HepG2 (cell line): ENCODE measurements around the gene GPATCH3. TPM values are rescaled to one million over a fixed set of nuclear protein-coding genes. Genes with fewer than 3 reads are reported as not detected.

ENCODE experiments used
- HOXD1 ChIP-seq: sonication (generic); formaldehyde crosslinking; IDR thresholded peaks from 2 replicates; pipeline ENCODE4 v1.5.0; 2020; ENCODE audit warnings: missing genetic modification reagents
- MEF2D ChIP-seq: sonication (generic); formaldehyde crosslinking; IDR thresholded peaks from 2 replicates; pipeline ENCODE4 v1.5.1; 2020; ENCODE audit warnings: mild to moderate bottlenecking, missing genetic modification reagents
- YEATS2 ChIP-seq: sonication (generic); formaldehyde crosslinking; IDR thresholded peaks from 2 replicates; pipeline ENCODE4 v1.4.0; 2020; ENCODE audit warnings: missing genetic modification reagents, borderline replicate concordance
- ZFP36 ChIP-seq: fragments of 150-350 bp; IDR thresholded peaks from 2 replicates; pipeline ENCODE4 v1.6.1; 2018; ENCODE audit warnings: borderline replicate concordance, low read length, low read depth; ENCODE audit not compliant: partially characterized antibody
- ZNF337 ChIP-seq: sonication (generic); formaldehyde crosslinking; IDR thresholded peaks from 2 replicates; pipeline ENCODE4 v1.5.1; 2020; ENCODE audit warnings: missing genetic modification reagents, low read depth, mild to moderate bottlenecking, borderline replicate concordance
- ZNF619 ChIP-seq: sonication (generic); formaldehyde crosslinking; IDR thresholded peaks from 2 replicates; pipeline ENCODE4 v1.4.0; 2020; ENCODE audit warnings: mild to moderate bottlenecking, missing genetic modification reagents
- polyA plus RNA-seq, 8 experiments: library from polyadenylated mRNA; depleted of rRNA in 3 of 8; stranded (reverse) in 7 of 8; unstranded in 1 of 8; fragments of >200 nt; fragmentation: Illumina TruSeq in 4 of 8; extraction: Trizol in 4 of 8; gene quantifications; 2 replicates each; pipeline versions ENCODE4 v1.2.1 to v1.2.3, GENCODE V29; 2011 to 2016; ENCODE audit warnings: low read depth in 4 of 8, missing spikeins in 1 of 8, mixed read lengths in 1 of 8; ENCODE audit not compliant: insufficient read depth in 1 of 8
- total RNA-seq, 5 experiments: library from RNA; depleted of rRNA; stranded (reverse); fragments of >200 nt; fragmentation: Illumina TruSeq; extraction: Trizol; gene quantifications; 2 replicates each; pipeline ENCODE4 v1.2.3, GENCODE V29; 2016; ENCODE audit warnings: low read depth in 1 of 5
- TF ChIP-seq, protein P1 (sequence below): sonication (generic); formaldehyde crosslinking; IDR thresholded peaks from 2 replicates; pipeline ENCODE4 v1.5.1; 2020; ENCODE audit warnings: mild to moderate bottlenecking, missing genetic modification reagents, borderline replicate concordance
- TF ChIP-seq, protein P2 (sequence below): sonication (generic); formaldehyde crosslinking; IDR thresholded peaks from 2 replicates; pipeline ENCODE4 v1.4.0; 2020; ENCODE audit warnings: missing genetic modification reagents, mild to moderate bottlenecking, borderline replicate concordance
- TF ChIP-seq, protein P3 (sequence below): sonication (generic); formaldehyde crosslinking; IDR thresholded peaks from 2 replicates; pipeline ENCODE4 v1.5.1; 2020; ENCODE audit warnings: mild to moderate bottlenecking, moderate library complexity, missing genetic modification reagents
- TF ChIP-seq, protein P4 (sequence below): sonication (generic); formaldehyde crosslinking; IDR thresholded peaks from 2 replicates; pipeline ENCODE4 v1.5.0; 2020; ENCODE audit warnings: missing genetic modification reagents
- TF ChIP-seq, protein P5 (sequence below): sonication (generic); formaldehyde crosslinking; IDR thresholded peaks from 2 replicates; pipeline ENCODE4 v1.4.0; 2020; ENCODE audit warnings: missing genetic modification reagents
- TF ChIP-seq, protein P6 (sequence below): sonication (generic); formaldehyde crosslinking; IDR thresholded peaks from 2 replicates; pipeline ENCODE4; 2020; ENCODE audit warnings: missing genetic modification reagents, mild to moderate bottlenecking, borderline replicate concordance

The GPATCH3 gene
- total and polyA plus RNA-seq, 2 of the 13 experiments (the other 11 are each of a cell fraction or from before 2014, with no cell fraction given), result 8.3 to 11.0 TPM

DNA sequence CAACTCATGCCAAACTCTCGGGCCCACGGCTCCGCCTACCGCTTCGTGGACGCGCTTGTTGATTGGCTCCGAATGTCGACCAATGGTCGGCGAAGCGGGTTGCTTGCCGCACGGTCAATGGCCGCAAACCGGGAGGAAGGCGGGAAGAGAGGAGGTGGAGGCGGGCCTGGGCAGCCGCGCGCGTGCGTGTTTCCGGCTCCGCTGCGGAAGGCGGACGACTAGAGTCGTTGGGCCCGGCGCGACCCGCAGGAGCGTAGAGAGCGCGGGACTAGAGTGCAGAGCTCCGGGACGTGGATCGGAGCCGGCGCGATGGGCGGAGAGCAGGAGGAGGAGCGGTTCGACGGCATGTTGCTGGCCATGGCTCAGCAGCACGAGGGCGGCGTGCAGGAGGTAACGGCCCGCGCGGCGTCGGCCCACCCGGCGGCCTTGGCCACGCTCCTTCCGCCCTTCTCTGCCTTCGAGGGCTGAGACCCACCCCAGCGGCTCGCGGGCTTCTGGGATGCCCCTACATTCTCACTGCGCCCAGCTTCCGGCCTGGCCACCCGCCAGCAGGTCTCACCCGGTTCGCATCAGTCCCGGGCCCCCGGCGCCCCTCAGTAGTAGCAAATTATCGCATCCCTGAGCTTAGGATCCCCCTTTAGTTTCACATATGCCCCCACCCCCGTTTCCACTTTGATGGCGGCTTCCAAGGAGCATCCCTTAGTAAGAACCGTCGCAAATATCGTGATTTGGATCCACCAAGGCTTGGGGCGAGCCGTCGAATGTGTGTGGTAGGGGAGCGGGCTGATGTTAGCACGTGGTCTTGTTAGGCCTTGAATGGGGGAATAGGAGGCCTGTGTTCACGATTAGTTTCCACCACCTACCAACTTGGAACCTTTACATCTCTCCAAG lies 21.5 kb upstream of the GPATCH3 start, which contains the start of gene NUDC (continued):
- TF ChIP-seq, protein P1, sequence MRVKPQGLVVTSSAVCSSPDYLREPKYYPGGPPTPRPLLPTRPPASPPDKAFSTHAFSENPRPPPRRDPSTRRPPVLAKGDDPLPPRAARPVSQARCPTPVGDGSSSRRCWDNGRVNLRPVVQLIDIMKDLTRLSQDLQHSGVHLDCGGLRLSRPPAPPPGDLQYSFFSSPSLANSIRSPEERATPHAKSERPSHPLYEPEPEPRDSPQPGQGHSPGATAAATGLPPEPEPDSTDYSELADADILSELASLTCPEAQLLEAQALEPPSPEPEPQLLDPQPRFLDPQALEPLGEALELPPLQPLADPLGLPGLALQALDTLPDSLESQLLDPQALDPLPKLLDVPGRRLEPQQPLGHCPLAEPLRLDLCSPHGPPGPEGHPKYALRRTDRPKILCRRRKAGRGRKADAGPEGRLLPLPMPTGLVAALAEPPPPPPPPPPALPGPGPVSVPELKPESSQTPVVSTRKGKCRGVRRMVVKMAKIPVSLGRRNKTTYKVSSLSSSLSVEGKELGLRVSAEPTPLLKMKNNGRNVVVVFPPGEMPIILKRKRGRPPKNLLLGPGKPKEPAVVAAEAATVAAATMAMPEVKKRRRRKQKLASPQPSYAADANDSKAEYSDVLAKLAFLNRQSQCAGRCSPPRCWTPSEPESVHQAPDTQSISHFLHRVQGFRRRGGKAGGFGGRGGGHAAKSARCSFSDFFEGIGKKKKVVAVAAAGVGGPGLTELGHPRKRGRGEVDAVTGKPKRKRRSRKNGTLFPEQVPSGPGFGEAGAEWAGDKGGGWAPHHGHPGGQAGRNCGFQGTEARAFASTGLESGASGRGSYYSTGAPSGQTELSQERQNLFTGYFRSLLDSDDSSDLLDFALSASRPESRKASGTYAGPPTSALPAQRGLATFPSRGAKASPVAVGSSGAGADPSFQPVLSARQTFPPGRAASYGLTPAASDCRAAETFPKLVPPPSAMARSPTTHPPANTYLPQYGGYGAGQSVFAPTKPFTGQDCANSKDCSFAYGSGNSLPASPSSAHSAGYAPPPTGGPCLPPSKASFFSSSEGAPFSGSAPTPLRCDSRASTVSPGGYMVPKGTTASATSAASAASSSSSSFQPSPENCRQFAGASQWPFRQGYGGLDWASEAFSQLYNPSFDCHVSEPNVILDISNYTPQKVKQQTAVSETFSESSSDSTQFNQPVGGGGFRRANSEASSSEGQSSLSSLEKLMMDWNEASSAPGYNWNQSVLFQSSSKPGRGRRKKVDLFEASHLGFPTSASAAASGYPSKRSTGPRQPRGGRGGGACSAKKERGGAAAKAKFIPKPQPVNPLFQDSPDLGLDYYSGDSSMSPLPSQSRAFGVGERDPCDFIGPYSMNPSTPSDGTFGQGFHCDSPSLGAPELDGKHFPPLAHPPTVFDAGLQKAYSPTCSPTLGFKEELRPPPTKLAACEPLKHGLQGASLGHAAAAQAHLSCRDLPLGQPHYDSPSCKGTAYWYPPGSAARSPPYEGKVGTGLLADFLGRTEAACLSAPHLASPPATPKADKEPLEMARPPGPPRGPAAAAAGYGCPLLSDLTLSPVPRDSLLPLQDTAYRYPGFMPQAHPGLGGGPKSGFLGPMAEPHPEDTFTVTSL (CRISPR knock-in tag), result peak; percentile 47; the same call in 1 of the 2 replicates
- TF ChIP-seq, protein P2, sequence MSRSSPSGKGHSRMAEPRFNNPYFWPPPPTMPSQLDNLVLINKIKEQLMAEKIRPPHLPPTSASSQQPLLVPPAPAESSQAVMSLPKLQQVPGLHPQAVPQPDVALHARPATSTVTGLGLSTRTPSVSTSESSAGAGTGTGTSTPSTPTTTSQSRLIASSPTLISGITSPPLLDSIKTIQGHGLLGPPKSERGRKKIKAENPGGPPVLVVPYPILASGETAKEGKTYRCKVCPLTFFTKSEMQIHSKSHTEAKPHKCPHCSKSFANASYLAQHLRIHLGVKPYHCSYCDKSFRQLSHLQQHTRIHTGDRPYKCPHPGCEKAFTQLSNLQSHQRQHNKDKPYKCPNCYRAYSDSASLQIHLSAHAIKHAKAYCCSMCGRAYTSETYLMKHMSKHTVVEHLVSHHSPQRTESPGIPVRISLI, result no peak; the same call in 1 of the 2 replicates
- TF ChIP-seq, protein P3, sequence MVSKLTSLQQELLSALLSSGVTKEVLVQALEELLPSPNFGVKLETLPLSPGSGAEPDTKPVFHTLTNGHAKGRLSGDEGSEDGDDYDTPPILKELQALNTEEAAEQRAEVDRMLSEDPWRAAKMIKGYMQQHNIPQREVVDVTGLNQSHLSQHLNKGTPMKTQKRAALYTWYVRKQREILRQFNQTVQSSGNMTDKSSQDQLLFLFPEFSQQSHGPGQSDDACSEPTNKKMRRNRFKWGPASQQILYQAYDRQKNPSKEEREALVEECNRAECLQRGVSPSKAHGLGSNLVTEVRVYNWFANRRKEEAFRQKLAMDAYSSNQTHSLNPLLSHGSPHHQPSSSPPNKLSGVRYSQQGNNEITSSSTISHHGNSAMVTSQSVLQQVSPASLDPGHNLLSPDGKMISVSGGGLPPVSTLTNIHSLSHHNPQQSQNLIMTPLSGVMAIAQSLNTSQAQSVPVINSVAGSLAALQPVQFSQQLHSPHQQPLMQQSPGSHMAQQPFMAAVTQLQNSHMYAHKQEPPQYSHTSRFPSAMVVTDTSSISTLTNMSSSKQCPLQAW, result peak; percentile 46; the same call in 1 of the 2 replicates
- TF ChIP-seq ZFP36 (no peak), HOXD1 (CRISPR knock-in tag) (peak; percentile 75), ZNF337 (CRISPR knock-in tag) (peak; percentile 91; the same call in 1 of the 2 replicates), MEF2D (CRISPR knock-in tag) (0 out of 2 replicates have a peak, but pooled peaks have one; percentile 56), YEATS2 (CRISPR knock-in tag) (peak; percentile 82), ZNF619 (CRISPR knock-in tag) (no peak)
- TF ChIP-seq, protein P4, sequence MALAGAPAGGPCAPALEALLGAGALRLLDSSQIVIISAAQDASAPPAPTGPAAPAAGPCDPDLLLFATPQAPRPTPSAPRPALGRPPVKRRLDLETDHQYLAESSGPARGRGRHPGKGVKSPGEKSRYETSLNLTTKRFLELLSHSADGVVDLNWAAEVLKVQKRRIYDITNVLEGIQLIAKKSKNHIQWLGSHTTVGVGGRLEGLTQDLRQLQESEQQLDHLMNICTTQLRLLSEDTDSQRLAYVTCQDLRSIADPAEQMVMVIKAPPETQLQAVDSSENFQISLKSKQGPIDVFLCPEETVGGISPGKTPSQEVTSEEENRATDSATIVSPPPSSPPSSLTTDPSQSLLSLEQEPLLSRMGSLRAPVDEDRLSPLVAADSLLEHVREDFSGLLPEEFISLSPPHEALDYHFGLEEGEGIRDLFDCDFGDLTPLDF (CRISPR knock-in tag), result peak; percentile 79; the same call in 1 of the 2 replicates
- TF ChIP-seq, protein P5, sequence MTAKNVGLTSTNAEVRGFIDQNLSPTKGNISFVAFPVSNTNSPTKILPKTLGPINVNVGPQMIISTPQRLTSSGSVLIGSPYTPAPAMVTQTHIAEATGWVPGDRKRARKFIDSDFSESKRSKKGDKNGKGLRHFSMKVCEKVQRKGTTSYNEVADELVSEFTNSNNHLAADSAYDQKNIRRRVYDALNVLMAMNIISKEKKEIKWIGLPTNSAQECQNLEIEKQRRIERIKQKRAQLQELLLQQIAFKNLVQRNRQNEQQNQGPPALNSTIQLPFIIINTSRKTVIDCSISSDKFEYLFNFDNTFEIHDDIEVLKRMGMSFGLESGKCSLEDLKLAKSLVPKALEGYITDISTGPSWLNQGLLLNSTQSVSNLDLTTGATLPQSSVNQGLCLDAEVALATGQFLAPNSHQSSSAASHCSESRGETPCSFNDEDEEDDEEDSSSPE (CRISPR knock-in tag), result peak; percentile 87
- TF ChIP-seq, protein P6, sequence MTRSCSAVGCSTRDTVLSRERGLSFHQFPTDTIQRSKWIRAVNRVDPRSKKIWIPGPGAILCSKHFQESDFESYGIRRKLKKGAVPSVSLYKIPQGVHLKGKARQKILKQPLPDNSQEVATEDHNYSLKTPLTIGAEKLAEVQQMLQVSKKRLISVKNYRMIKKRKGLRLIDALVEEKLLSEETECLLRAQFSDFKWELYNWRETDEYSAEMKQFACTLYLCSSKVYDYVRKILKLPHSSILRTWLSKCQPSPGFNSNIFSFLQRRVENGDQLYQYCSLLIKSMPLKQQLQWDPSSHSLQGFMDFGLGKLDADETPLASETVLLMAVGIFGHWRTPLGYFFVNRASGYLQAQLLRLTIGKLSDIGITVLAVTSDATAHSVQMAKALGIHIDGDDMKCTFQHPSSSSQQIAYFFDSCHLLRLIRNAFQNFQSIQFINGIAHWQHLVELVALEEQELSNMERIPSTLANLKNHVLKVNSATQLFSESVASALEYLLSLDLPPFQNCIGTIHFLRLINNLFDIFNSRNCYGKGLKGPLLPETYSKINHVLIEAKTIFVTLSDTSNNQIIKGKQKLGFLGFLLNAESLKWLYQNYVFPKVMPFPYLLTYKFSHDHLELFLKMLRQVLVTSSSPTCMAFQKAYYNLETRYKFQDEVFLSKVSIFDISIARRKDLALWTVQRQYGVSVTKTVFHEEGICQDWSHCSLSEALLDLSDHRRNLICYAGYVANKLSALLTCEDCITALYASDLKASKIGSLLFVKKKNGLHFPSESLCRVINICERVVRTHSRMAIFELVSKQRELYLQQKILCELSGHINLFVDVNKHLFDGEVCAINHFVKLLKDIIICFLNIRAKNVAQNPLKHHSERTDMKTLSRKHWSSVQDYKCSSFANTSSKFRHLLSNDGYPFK, result peak; percentile 76; the same call in 1 of the 2 replicates
